MM.1S (cell line): ENCODE data around the gene NPY4R2.
"Not testable (repeated sequence)": the region's sequence is repeated elsewhere in the genome, so short reads cannot be mapped to it uniquely, and the experiment has no call there.

Experiments used
- EZH2 ChIP-seq: fragments of 300-600 bp; sonication (generic); optimal IDR thresholded peaks from 2 replicates; pipeline ENCODE3; 2017; ENCODE audit warnings: low read depth, mild to moderate bottlenecking, antibody characterized with exemption, low read length, mixed read lengths
- TF ChIP-seq, protein P1 (sequence below): fragments of 300-600 bp; sonication (generic); IDR thresholded peaks from 2 replicates; pipeline ENCODE4 v1.5.1; 2016; ENCODE audit warnings: antibody characterized with exemption, low read length, mixed read lengths

DNA sequence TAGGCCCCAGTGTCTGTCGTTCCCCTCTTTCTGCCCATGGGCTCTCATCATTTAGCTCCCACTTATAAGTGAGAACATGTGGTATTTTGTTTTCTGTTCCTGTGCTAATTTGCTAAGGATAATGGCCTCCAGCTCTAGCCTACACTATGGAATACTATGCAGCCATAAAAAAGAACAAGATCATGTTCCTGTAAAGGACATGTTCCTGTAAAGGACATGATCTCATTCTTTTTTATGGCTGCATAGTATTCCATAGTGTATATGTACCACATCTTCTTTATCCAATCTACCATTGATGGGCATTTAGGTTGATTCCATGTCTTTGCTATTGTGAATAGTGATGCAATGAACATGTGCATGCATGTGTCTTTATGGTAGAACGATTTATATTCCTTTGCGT, 19.2 kb downstream of the NPY4R2 start:
- TF ChIP-seq, protein P1, sequence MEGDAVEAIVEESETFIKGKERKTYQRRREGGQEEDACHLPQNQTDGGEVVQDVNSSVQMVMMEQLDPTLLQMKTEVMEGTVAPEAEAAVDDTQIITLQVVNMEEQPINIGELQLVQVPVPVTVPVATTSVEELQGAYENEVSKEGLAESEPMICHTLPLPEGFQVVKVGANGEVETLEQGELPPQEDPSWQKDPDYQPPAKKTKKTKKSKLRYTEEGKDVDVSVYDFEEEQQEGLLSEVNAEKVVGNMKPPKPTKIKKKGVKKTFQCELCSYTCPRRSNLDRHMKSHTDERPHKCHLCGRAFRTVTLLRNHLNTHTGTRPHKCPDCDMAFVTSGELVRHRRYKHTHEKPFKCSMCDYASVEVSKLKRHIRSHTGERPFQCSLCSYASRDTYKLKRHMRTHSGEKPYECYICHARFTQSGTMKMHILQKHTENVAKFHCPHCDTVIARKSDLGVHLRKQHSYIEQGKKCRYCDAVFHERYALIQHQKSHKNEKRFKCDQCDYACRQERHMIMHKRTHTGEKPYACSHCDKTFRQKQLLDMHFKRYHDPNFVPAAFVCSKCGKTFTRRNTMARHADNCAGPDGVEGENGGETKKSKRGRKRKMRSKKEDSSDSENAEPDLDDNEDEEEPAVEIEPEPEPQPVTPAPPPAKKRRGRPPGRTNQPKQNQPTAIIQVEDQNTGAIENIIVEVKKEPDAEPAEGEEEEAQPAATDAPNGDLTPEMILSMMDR = not testable (repeated sequence)
- not testable (repeated sequence) for TF ChIP-seq EZH2
